A673 (cell line): ENCODE results near the gene NFRKB. TPM values are rescaled to one million over a fixed set of nuclear protein-coding genes. Genes with fewer than 3 reads are reported as not detected.
"Not testable (repeated sequence)": the region's sequence is repeated elsewhere in the genome, so short reads cannot be mapped to it uniquely, and the experiment has no call there.

Experiments
- BruUV-seq: library from RNA; stranded (reverse); fragments of 400-500 nt; replicated peaks from 2 replicates; lab custom pipeline; 2021; lab: Mats Ljungman, UMichigan
- CTCF ChIA-PET: fragments of 300-600 bp; sonication (Branson Sonifier 250); formaldehyde crosslinking; loops from one replicate; lab custom pipeline; 2022; ENCODE audit warnings: antibody characterized with exemption; lab: Charles Lee
- POLR2A ChIA-PET: fragments of 300-600 bp; sonication (Branson Sonifier 250); formaldehyde crosslinking; loops from one replicate; lab custom pipeline; 2022; ENCODE audit warnings: antibody characterized with exemption; ENCODE audit not compliant: low non-redundant PET; lab: Charles Lee
- DNase-seq: peaks from one replicate; pipeline ENCODE4 v3.0.0-alpha.2; 2015; ENCODE audit warnings: low spot score
- H3K27ac ChIP-seq: fragments of 200-600 bp; sonication (generic); 2 replicates; pipeline ENCODE4 v1.5.1; 2016; ENCODE audit warnings: mixed run types, low read depth, mild to moderate bottlenecking, mixed read lengths, antibody characterized with exemption, low read length; ENCODE audit not compliant: poor library complexity, severe bottlenecking
- H3K27me3 ChIP-seq: fragments of 200-600 bp; sonication (generic); replicated peaks from 2 replicates; pipeline ENCODE4 v1.6.1; 2017; ENCODE audit warnings: mixed run types, low read depth, mild to moderate bottlenecking, mixed read lengths, antibody characterized with exemption, low read length; ENCODE audit not compliant: insufficient read depth, poor library complexity
- H3K36me3 ChIP-seq: fragments of 200-600 bp; sonication (generic); 2 replicates; pipeline ENCODE4 v1.6.1; 2016; ENCODE audit warnings: mixed run types, mild to moderate bottlenecking, mixed read lengths, antibody characterized with exemption, low read length; ENCODE audit not compliant: insufficient read depth, poor library complexity, severe bottlenecking
- H3K4me1 ChIP-seq: fragments of 200-600 bp; sonication (generic); 2 replicates; pipeline ENCODE4 v1.6.1; 2017; ENCODE audit warnings: mixed run types, mild to moderate bottlenecking, mixed read lengths, antibody characterized with exemption, low read length; ENCODE audit not compliant: insufficient read depth, poor library complexity, severe bottlenecking
- H3K4me3 ChIP-seq: fragments of 200-600 bp; sonication (generic); 2 replicates; pipeline ENCODE4 v1.5.1; 2016; ENCODE audit warnings: low read depth, mixed run types, mild to moderate bottlenecking, mixed read lengths, low read length; ENCODE audit not compliant: poor library complexity, severe bottlenecking
- H3K9me3 ChIP-seq: fragments of 200-600 bp; sonication (generic); 2 replicates; pipeline ENCODE4 v1.6.1; 2016; ENCODE audit warnings: mixed run types, low read depth, mild to moderate bottlenecking, mixed read lengths, antibody characterized with exemption, low read length; ENCODE audit not compliant: poor library complexity, severe bottlenecking
- CTCF ChIP-seq: fragments of 300-800, 200-600 bp; sonication (generic); conservative IDR thresholded peaks from 2 replicates; pipeline ENCODE4 v1.5.1; 2017; ENCODE audit warnings: low read depth, mild to moderate bottlenecking, antibody characterized with exemption, low read length, moderate library complexity, mixed read lengths
- EZH2 ChIP-seq: fragments of 200-600 bp; sonication (generic); IDR thresholded peaks from 2 replicates; pipeline ENCODE4 v1.6.1; 2017; ENCODE audit warnings: borderline replicate concordance, low read depth, mild to moderate bottlenecking, mixed read lengths, antibody characterized with exemption, low read length; ENCODE audit not compliant: poor library complexity, severe bottlenecking
- intact Hi-C: fragments of 100-400 bp; cut with micrococcal nuclease; formaldehyde crosslinking; loops from one replicate; pipeline ENCODE4 v1.10.0; 2022; ENCODE audit not compliant: unreplicated experiment
- total RNA-seq: library from RNA; stranded (reverse); gene quantifications from 2 replicates; pipeline ENCODE4 v1.2.3, GENCODE V29; 2021

NFRKB gene
- total RNA-seq, 1 experiment from 2014 or later = 54.5 TPM

- no peaks in the 10 kb centered on the region for H3K9me3 ChIP-seq
- TF ChIP-seq CTCF (peak; percentile 63), EZH2 (no peak)
- ChIA-PET POLR2A (no interaction called here), CTCF (interaction anchor here (0.6 to 1.4 kb wide), 3 partner anchors 48 to 302 kb away, joined by 3 to 34 read pairs (median 5); no protein-coding TSS in a partner anchor)
- H3K27ac ChIP-seq = no peak overlapping the region
- H3K4me1 ChIP-seq = no peaks in the 10 kb centered on the region
- peak; percentile 51 for DNase-seq
- H3K4me3 ChIP-seq = no peak overlapping the region
- no TSS peak for BruUV-seq
- intact Hi-C loops = no loop called here
- H3K36me3 ChIP-seq = peaks cover 93% of the 10 kb centered on the region
- no peaks in the 10 kb centered on the region for H3K27me3 ChIP-seq
These were observed 13.7 kb downstream of the NFRKB start for GRCh38 chr11:129881570-129882170.

GRCh38 chr11:129880311-129880710, 15.1 kb downstream of the NFRKB start:
- POLR2A ChIA-PET = no interaction called here
- Histone ChIP-seq H3K36me3 (peaks cover 93% of the 10 kb centered on the region), H3K4me1 (no peaks in the 10 kb centered on the region), H3K27ac (no peak overlapping the region), H3K4me3 (no peak overlapping the region), H3K9me3 (no peaks in the 10 kb centered on the region), H3K27me3 (no peaks in the 10 kb centered on the region)
- no peak for DNase-seq
- CTCF ChIA-PET = no interaction called here
- no TSS peak for BruUV-seq
- no peak for TF ChIP-seq CTCF
- TF ChIP-seq EZH2 = no peak
- intact Hi-C loops = no loop called here

- intact Hi-C loops = no loop called here
- Histone ChIP-seq H3K4me3 (no peak overlapping the region), H3K36me3 (peaks cover 100% of the 10 kb centered on the region), H3K9me3 (no peaks in the 10 kb centered on the region), H3K27me3 (no peaks in the 10 kb centered on the region), H3K27ac (no peak overlapping the region), H3K4me1 (no peaks in the 10 kb centered on the region)
- DNase-seq = no peak
- POLR2A ChIA-PET = no interaction called here
- TSS peak; percentile 8 for BruUV-seq
- CTCF ChIA-PET = no interaction called here
- TF ChIP-seq CTCF = no peak
These were observed 23.5 kb downstream of the NFRKB start for GRCh38 chr11:129871914-129872313.

GRCh38 chr11:129868626-129869025, 26.8 kb downstream of the NFRKB start:
- DNase-seq, BruUV-seq, CTCF ChIA-PET: not testable (repeated sequence)

More at GRCh38 chr11:129868626-129869025, 26.8 kb downstream of the NFRKB start:
- H3K27ac ChIP-seq, H3K27me3 ChIP-seq, H3K4me3 ChIP-seq, H3K4me1 ChIP-seq, H3K9me3 ChIP-seq, POLR2A ChIA-PET, intact Hi-C loops: not testable (repeated sequence)
- H3K36me3 ChIP-seq = peaks cover 99% of the 10 kb centered on the region
